AML-193 (cell line): ENCODE results near the gene VPS4A.
"Not testable (repeated sequence)": the region's sequence is repeated elsewhere in the genome, so short reads cannot be mapped to it uniquely, and the experiment has no call there.

Source experiments
- DNase-seq, 2 experiments: peaks; one replicate each; lab custom pipeline; 2025; lab: John Stamatoyannopoulos, UW

Gene VPS4A

GRCh38 chr16:69310653-69311532 is at the start of gene VPS4A:
Gene VPS4A (plus strand): TSS chr16:69311350. CDS start chr16:69311512, 162 bp downstream.
- peak; percentile 91 to 92 for DNase-seq

- DNase-seq, result no peak
These were observed 44.7 kb upstream of the VPS4A start for GRCh38 chr16:69266334-69267063.

- DNase-seq, result no peak
These were observed 43.5 kb upstream of the VPS4A start for GRCh38 chr16:69267633-69268032.

GRCh38 chr16:69270395-69270794 is 40.8 kb upstream of the VPS4A start:
- peak; percentile 54 to 55 for DNase-seq

- DNase-seq, result no peak
These were observed 40.3 kb upstream of the VPS4A start for GRCh38 chr16:69270831-69271230.

- no peak for DNase-seq
These were observed 38.1 kb upstream of the VPS4A start for GRCh38 chr16:69273009-69273408.

GRCh38 chr16:69274699-69275235 is 36.4 kb upstream of the VPS4A start:
- DNase-seq, result no peak

- DNase-seq, result no peak
These were observed 34.7 kb upstream of the VPS4A start for GRCh38 chr16:69276148-69277115.

- DNase-seq, result no peak
These were observed 33.7 kb upstream of the VPS4A start for GRCh38 chr16:69277413-69277812.

- no peak for DNase-seq
These were observed 27.3 kb upstream of the VPS4A start for GRCh38 chr16:69283851-69284250.

- DNase-seq, result no peak
These were observed 25.9 kb upstream of the VPS4A start for GRCh38 chr16:69285240-69285639.

- peak; percentile 60 to 66 for DNase-seq
These were observed 24.0 kb upstream of the VPS4A start for GRCh38 chr16:69286941-69287713.

GRCh38 chr16:69291657-69292056 is 19.5 kb upstream of the VPS4A start:
- not testable (repeated sequence) for DNase-seq

GRCh38 chr16:69293401-69293800 is 17.7 kb upstream of the VPS4A start:
- no peak for DNase-seq

GRCh38 chr16:69294051-69294450 is 17.1 kb upstream of the VPS4A start:
- DNase-seq, result no peak

GRCh38 chr16:69296771-69297170 is 14.4 kb upstream of the VPS4A start:
- not testable (repeated sequence) for DNase-seq

GRCh38 chr16:69298261-69298660 is 12.9 kb upstream of the VPS4A start:
- DNase-seq, result no peak

- DNase-seq, result no peak
These were observed 10.0 kb upstream of the VPS4A start for GRCh38 chr16:69301187-69301586.

- DNase-seq, result no peak
These were observed 9.3 kb upstream of the VPS4A start for GRCh38 chr16:69301861-69302260.

- DNase-seq, result no peak
These were observed 8.8 kb upstream of the VPS4A start for GRCh38 chr16:69302301-69302700.

GRCh38 chr16:69306031-69306430 is 5.1 kb upstream of the VPS4A start:
- DNase-seq, result no peak
